Transverse colon (tissue), 3 donors: Measurements from ENCODE around the gene DHRS4.

Experiments
- CTCF ChIP-seq, 5 experiments: fragments of 200-600 bp in 3 of 5; fragments of 450-650 bp in 2 of 5; sonication (generic) in 3 of 5; IDR thresholded peaks; 1 replicate in 2 of 5; 2 replicates in 3 of 5; pipeline ENCODE4 v1.5.1; 2016 to 2017; ENCODE audit warnings: antibody characterized with exemption in 5 of 5, inconsistent platforms in 3 of 5, mild to moderate bottlenecking in 2 of 5, moderate library complexity in 1 of 5
- EP300 ChIP-seq: sonication (generic); formaldehyde crosslinking; IDR thresholded peaks from one replicate; pipeline ENCODE4 v1.6.1; 2017; ENCODE audit warnings: antibody characterized with exemption, low read depth
- POLR2A ChIP-seq: fragments of 450-650 bp; IDR thresholded peaks from one replicate; pipeline ENCODE4 v1.6.1; 2016; ENCODE audit warnings: antibody characterized with exemption, mild to moderate bottlenecking, moderate library complexity

GRCh38 chr14:23935158-23935557 lies 18.4 kb upstream of the DHRS4 start:
- TF ChIP-seq CTCF (IDR thresholded peaks at IDR 0.05), result no peak
- no peak for TF ChIP-seq POLR2A
- TF ChIP-seq EP300, result no peak
